ENCODE measurements around the gene BAK1. TPM values are rescaled to one million over a fixed set of nuclear protein-coding genes. Genes with fewer than 3 reads are reported as not detected.
A peak's percentile ranks its signal among the peaks of the same experiment; 100 is the strongest.

The BAK1 gene
- total and polyA plus RNA-seq, 2 of the 13 experiments (the other 11 are each of a cell fraction or from before 2014, with no cell fraction given): 15.0 to 23.8 TPM

GRCh38 chr6:33570806-33571636, 9.1 kb downstream of the BAK1 start:
- H4K20me1 ChIP-seq (ENCODE audit: insufficient read depth, low read length): no peaks in the 10 kb centered on the region
- CTCF ChIA-PET (ENCODE audit: low intra/inter-chr PET ratio, low total read pairs): no interaction called here
- H3K27me3 ChIP-seq (ENCODE audit: control insufficient read depth in 1 of 2, insufficient read depth in 2 of 2, low read length in 2 of 2): no peaks in the 10 kb centered on the region
- ATAC-seq (peak; percentile 93), FAIRE-seq (peak; percentile 18), DNase-seq (ENCODE audit: low spot score) (peak; percentile 53)
- in situ Hi-C loops (cut with HindIII; ENCODE audit: extremely low pct_ligation_motif_present, low pct_unique_long_range_greater_than_20kb): no loop called here
- peak overlapping the region; percentile 52 for H3K9ac ChIP-seq (ENCODE audit: insufficient read depth, low read depth, low read length)
- 28% methylated on average over 34 of the region's 44 CpGs for WGBS (ENCODE audit: low lambda C conversion rate)
- TSS peak; percentile 45 for BruUV-seq (replicated peaks)
- H2AFZ ChIP-seq (ENCODE audit: low read length): peak overlapping the region; percentile 79
- H3K4me2 ChIP-seq (ENCODE audit: low read depth, low read length): peak overlapping the region; percentile 95
- H3K36me3 ChIP-seq (replicated peaks in 1 of 2; ENCODE audit: control insufficient read depth in 1 of 2, insufficient read depth in 2 of 2, low read length in 2 of 2): peaks cover 18 to 20% of the 10 kb centered on the region in 2 experiments; a peak in 4 of 5 replicates
- peaks cover 18% of the 10 kb centered on the region for H3K4me1 ChIP-seq (ENCODE audit: insufficient read depth, low read length)
- H3K79me2 ChIP-seq (ENCODE audit: insufficient read depth, low read length): no peaks in the 10 kb centered on the region
- H3K4me3 ChIP-seq (replicated peaks in 1 of 3; ENCODE audit: insufficient read depth in 1 of 3, low read depth in 2 of 3, low read length in 3 of 3): peak overlapping the region; percentile 47 to 73 (median 58)
- no peaks in the 10 kb centered on the region for H3K9me3 ChIP-seq (ENCODE audit: low read length)
- POLR2A ChIA-PET: interaction anchor here (0.8 to 1.3 kb wide), 3 partner anchors 9 to 117 kb away, joined by 3 to 8 read pairs (median 3); partner anchors contain the start of genes BAK1 and ZBTB9
- intact Hi-C loops (cut with micrococcal nuclease; ENCODE audit: unreplicated experiment): no loop called here
- H3K27ac ChIP-seq (ENCODE audit: extremely low read length, insufficient read depth, low read length): no peak overlapping the region
- TF ChIP-seq HMGXB3 (CRISPR knock-in tag; IDR thresholded peaks at IDR 0.05; ENCODE audit: borderline replicate concordance): peak; percentile 87
- 0 out of 2 replicates have a peak, but pooled peaks have one; percentile 10 for TF ChIP-seq SAFB2 (CRISPR knock-in tag; IDR thresholded peaks at IDR 0.05; ENCODE audit: borderline replicate concordance, low read depth)
- TF ChIP-seq HNF4A (CRISPR knock-in tag; IDR thresholded peaks at IDR 0.05): peak; percentile 31; the same call in 1 of the 2 replicates
- no peak for TF ChIP-seq ZNF737 (CRISPR knock-in tag; IDR thresholded peaks at IDR 0.05; ENCODE audit: borderline replicate concordance)
- no peak for TF ChIP-seq ZNF784 (CRISPR knock-in tag; IDR thresholded peaks at IDR 0.05; ENCODE audit: borderline replicate concordance)
- TF ChIP-seq ZNF207 (IDR thresholded peaks at IDR 0.05; ENCODE audit: borderline replicate concordance): no peak
- TF ChIP-seq ONECUT2 (CRISPR knock-in tag; IDR thresholded peaks at IDR 0.05): peak; percentile 41; the same call in 1 of the 2 replicates
- TF ChIP-seq ZNF205 (CRISPR knock-in tag; IDR thresholded peaks at IDR 0.05): no peak
- TF ChIP-seq ZNF225 (CRISPR knock-in tag; IDR thresholded peaks at IDR 0.05): no peak
- no peak for TF ChIP-seq TCF12 (IDR thresholded peaks at IDR 0.05)
- no peak for TF ChIP-seq TCF12 (CRISPR knock-in tag; IDR thresholded peaks at IDR 0.05)
- TF ChIP-seq AHR (CRISPR knock-in tag; IDR thresholded peaks at IDR 0.05): peak; percentile 77; the same call in 1 of the 2 replicates
- no peak for TF ChIP-seq RERE (CRISPR knock-in tag; IDR thresholded peaks at IDR 0.05; ENCODE audit: low read depth)

All from HepG2 (cell line).